Panc1 (cell line): Measurements from ENCODE around the gene TM9SF4. TPM values are rescaled to one million over a fixed set of nuclear protein-coding genes. Genes with fewer than 3 reads are reported as not detected.

Source experiments
- ATAC-seq: fragments of 200-7000 bp; cut with Tn5 transposase; 2 replicates; pipeline ENCODE4 v1.9.1; 2020; ENCODE audit warnings: mild to moderate bottlenecking, moderate library complexity
- BruUV-seq: library from RNA; stranded (reverse); fragments of 400-500 nt; replicated peaks from 2 replicates; lab custom pipeline; 2021; lab: Mats Ljungman, UMichigan
- CTCF ChIA-PET: fragments of 300-600 bp; sonication (Branson Sonifier 250); formaldehyde crosslinking; loops from one replicate; lab custom pipeline; 2022; ENCODE audit warnings: antibody characterized with exemption; lab: Charles Lee
- POLR2A ChIA-PET: fragments of 300-600 bp; sonication (Branson Sonifier 250); formaldehyde crosslinking; loops from one replicate; lab custom pipeline; 2022; ENCODE audit warnings: antibody characterized with exemption; lab: Charles Lee
- DNase-seq: peaks from one replicate; pipeline ENCODE4 v3.0.0-alpha.2; 2010; ENCODE audit warnings: low read depth, low spot score
- H3K27ac ChIP-seq: 2 replicates; pipeline ENCODE4 v1.5.1; 2011; ENCODE audit warnings: mild to moderate bottlenecking, low read length, inconsistent platforms
- H3K27me3 ChIP-seq: fragments of 200-500 bp; sonication (Bioruptor generic); 2 replicates; pipeline ENCODE4 v1.6.0; 2014; ENCODE audit warnings: low read length, inconsistent platforms; ENCODE audit not compliant: control insufficient read depth, insufficient read depth
- H3K36me3 ChIP-seq: fragments of 200-500 bp; sonication (Bioruptor generic); 2 replicates; pipeline ENCODE4 v1.5.1; 2014; ENCODE audit warnings: inconsistent platforms, mild to moderate bottlenecking, low read length, moderate library complexity; ENCODE audit not compliant: control insufficient read depth, insufficient read depth
- H3K4me1 ChIP-seq: 2 replicates; pipeline ENCODE4 v1.5.1; 2011; ENCODE audit warnings: inconsistent platforms, mild to moderate bottlenecking, low read length, moderate library complexity; ENCODE audit not compliant: control insufficient read depth, insufficient read depth
- H3K4me3 ChIP-seq, 2 experiments: 2 replicates each; pipeline ENCODE4 v1.5.1; 2011 to 2012; ENCODE audit warnings: low read depth in 2 of 2, low read length in 2 of 2, mild to moderate bottlenecking in 2 of 2, inconsistent platforms in 1 of 2, moderate library complexity in 1 of 2
- H3K9me3 ChIP-seq: fragments of 200-500 bp; sonication (Bioruptor generic); 2 replicates; pipeline ENCODE4 v1.5.1; 2014; ENCODE audit warnings: low read depth, mild to moderate bottlenecking, inconsistent platforms, low read length, moderate library complexity; ENCODE audit not compliant: control insufficient read depth, insufficient read depth
- CTCF ChIP-seq: fragments of 450-650 bp; IDR thresholded peaks from 2 replicates; pipeline ENCODE4 v1.5.1; 2017; ENCODE audit warnings: mild to moderate bottlenecking
- POLR2AphosphoS5 ChIP-seq: IDR thresholded peaks from 2 replicates; pipeline ENCODE4 v1.6.1; 2012; ENCODE audit warnings: mild to moderate bottlenecking, low read depth, low read length, moderate library complexity
- REST ChIP-seq, 2 experiments: IDR thresholded peaks; 2 replicates each; pipeline ENCODE4 v1.6.1; 2011 to 2012; ENCODE audit warnings: low read depth in 2 of 2, control low read depth in 1 of 2, low read length in 1 of 2, mild to moderate bottlenecking in 1 of 2, moderate library complexity in 1 of 2; ENCODE audit not compliant: insufficient read depth in 1 of 2
- SIN3A ChIP-seq: IDR thresholded peaks from 2 replicates; pipeline ENCODE4 v1.6.1; 2012; ENCODE audit warnings: low read depth, mild to moderate bottlenecking, low read length, moderate library complexity, borderline replicate concordance; ENCODE audit not compliant: insufficient read depth
- TCF7L2 ChIP-seq: IDR thresholded peaks from 2 replicates; pipeline ENCODE4 v1.6.1; 2011; ENCODE audit warnings: mild to moderate bottlenecking, low read depth, low read length, inconsistent platforms
- in situ Hi-C: cut with HindIII; loops from 2 replicates; pipeline ENCODE4 v1.10.0; 2016; ENCODE audit warnings: low sequenced_read_pairs, low pct_unique_long_range_greater_than_20kb
- intact Hi-C: fragments of 100-400 bp; cut with micrococcal nuclease; formaldehyde crosslinking; loops from one replicate; pipeline ENCODE4 v1.10.0; 2022; ENCODE audit not compliant: unreplicated experiment
- total RNA-seq: library from RNA; stranded (reverse); gene quantifications from one replicate; pipeline ENCODE4 v1.2.1, GENCODE V29; 2021; ENCODE audit not compliant: unreplicated experiment

TM9SF4 gene
- total RNA-seq, 1 experiment from 2014 or later: 180 TPM

- Histone ChIP-seq H3K4me3 (peak overlapping the region in 1 of 2 experiments; percentile 7; a peak in 1 of 4 replicates), H3K36me3 (peaks cover 8% of the 10 kb centered on the region), H3K9me3 (no peaks in the 10 kb centered on the region), H3K27me3 (no peaks in the 10 kb centered on the region), H3K27ac (peak overlapping the region; percentile 93), H3K4me1 (peaks cover 36% of the 10 kb centered on the region)
- TF ChIP-seq CTCF (no peak), REST (IDR thresholded peaks at IDR 0.05; ENCODE audit: insufficient read depth in 1 of 2, low read depth in 2 of 2, low read length in 1 of 2) (no peak), POLR2AphosphoS5 (no peak)
- BruUV-seq: TSS peak; percentile 78
- ATAC-seq: no peak
- CTCF ChIA-PET: no interaction called here
- intact Hi-C loops: no loop called here
- DNase-seq: no peak
- POLR2A ChIA-PET: interaction anchor here (0.5 to 0.6 kb wide), 2 partner anchors 14 to 19 kb away, joined by 3 to 7 read pairs; no protein-coding TSS in a partner anchor
- in situ Hi-C loops: no loop called here
Measured at GRCh38 chr20:32205110-32205842, 95.8 kb downstream of the TM9SF4 start.

GRCh38 chr20:32205843-32206759, 96.6 kb downstream of the TM9SF4 start:
- peak overlapping the region; percentile 66 to 98 for H3K4me3 ChIP-seq

More at GRCh38 chr20:32205843-32206759, 96.6 kb downstream of the TM9SF4 start:
- ChIA-PET POLR2A (interaction anchor here (0.6 kb wide), 1 partner anchor 20 kb away, joined by 3 read pairs; no protein-coding TSS in a partner anchor), CTCF (no interaction called here)
- no peaks in the 10 kb centered on the region for H3K27me3 ChIP-seq
- H3K4me1 ChIP-seq: peaks cover 36% of the 10 kb centered on the region
- ATAC-seq (no peak), DNase-seq (no peak)
- H3K36me3 ChIP-seq: peaks cover 7% of the 10 kb centered on the region; the same call in 1 of the 2 replicates
- no peaks in the 10 kb centered on the region for H3K9me3 ChIP-seq
- H3K27ac ChIP-seq: peak overlapping the region; percentile 93
- intact Hi-C loops (no loop called here), in situ Hi-C loops (no loop called here)
- BruUV-seq: no TSS peak
- TF ChIP-seq POLR2AphosphoS5 (no peak), REST (IDR thresholded peaks at IDR 0.05; ENCODE audit: insufficient read depth in 1 of 2, low read depth in 2 of 2, low read length in 1 of 2) (no peak), TCF7L2 (no peak), SIN3A (no peak), CTCF (no peak)
